Stomach smooth muscle (tissue), 2 donors: Measurements from ENCODE around the gene FOXQ1.

Source experiments
- H3K27ac ChIP-seq: one replicate; pipeline ENCODE4 v1.7.0; 2013; ENCODE audit warnings: mild to moderate bottlenecking, low read length, inconsistent platforms
- H3K27me3 ChIP-seq, 2 donors: one replicate each; pipeline ENCODE4 v1.7.0; 2013; ENCODE audit warnings: low read length in 2 of 2; ENCODE audit not compliant: insufficient read depth in 2 of 2, control insufficient read depth in 1 of 2
- H3K36me3 ChIP-seq, 2 donors: one replicate each; pipeline ENCODE4 v1.7.0; 2013; ENCODE audit warnings: low read length in 2 of 2; ENCODE audit not compliant: control insufficient read depth in 2 of 2, insufficient read depth in 2 of 2
- H3K4me1 ChIP-seq: one replicate; pipeline ENCODE4 v1.7.0; 2013; ENCODE audit warnings: low read length; ENCODE audit not compliant: control insufficient read depth, insufficient read depth
- H3K4me3 ChIP-seq, 2 donors: one replicate each; pipeline ENCODE4 v1.7.0; 2013; ENCODE audit warnings: low read length in 2 of 2
- H3K9ac ChIP-seq, 2 donors: one replicate each; pipeline ENCODE4 v1.7.0; 2013; ENCODE audit warnings: low read length in 2 of 2, mild to moderate bottlenecking in 1 of 2
- H3K9me3 ChIP-seq, 2 donors: one replicate each; pipeline ENCODE4 v1.7.0; 2013; ENCODE audit warnings: low read length in 2 of 2; ENCODE audit not compliant: control insufficient read depth in 2 of 2
- donor health status: healthy.
- donor health status: Pancreatic carcinoma.

FOXQ1 gene

DNA sequence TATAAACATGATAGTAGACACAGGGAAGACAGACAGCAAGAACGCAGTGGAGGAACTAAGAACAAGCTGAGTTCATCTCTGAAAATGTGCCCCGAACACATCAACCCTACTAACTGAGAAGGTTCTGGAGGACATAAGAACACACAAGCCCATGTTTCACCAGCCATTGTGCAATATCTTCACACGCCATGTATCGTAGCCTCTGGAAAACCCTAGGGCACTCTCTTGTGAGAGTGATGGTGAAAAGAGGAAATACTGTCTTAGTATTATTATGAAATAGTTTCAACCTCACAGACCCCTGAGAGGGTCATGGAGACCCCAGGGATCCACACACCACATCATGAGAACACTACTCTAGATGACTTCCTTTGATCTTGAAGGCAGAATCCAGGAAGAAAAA, 51.4 kb downstream of the FOXQ1 start:
- Histone ChIP-seq H3K9ac (no peak overlapping the region), H3K4me3 (no peak overlapping the region), H3K36me3 (no peaks in the 10 kb centered on the region), H3K4me1 (peaks cover 23% of the 10 kb centered on the region), H3K27me3 (no peaks in the 10 kb centered on the region), H3K27ac (no peak overlapping the region), H3K9me3 (no peaks in the 10 kb centered on the region)

- peaks cover 23% of the 10 kb centered on the region for H3K4me1 ChIP-seq
- H3K9me3 ChIP-seq: no peaks in the 10 kb centered on the region
- no peak overlapping the region for H3K4me3 ChIP-seq
- H3K9ac ChIP-seq: no peak overlapping the region
- H3K36me3 ChIP-seq: no peaks in the 10 kb centered on the region
- H3K27me3 ChIP-seq: no peaks in the 10 kb centered on the region
- no peak overlapping the region for H3K27ac ChIP-seq
These were observed 52.1 kb downstream of the FOXQ1 start for GRCh38 chr6:1363729-1364572.
